Measurements from ENCODE around the gene ADCY9.

ADCY9 gene

DNA sequence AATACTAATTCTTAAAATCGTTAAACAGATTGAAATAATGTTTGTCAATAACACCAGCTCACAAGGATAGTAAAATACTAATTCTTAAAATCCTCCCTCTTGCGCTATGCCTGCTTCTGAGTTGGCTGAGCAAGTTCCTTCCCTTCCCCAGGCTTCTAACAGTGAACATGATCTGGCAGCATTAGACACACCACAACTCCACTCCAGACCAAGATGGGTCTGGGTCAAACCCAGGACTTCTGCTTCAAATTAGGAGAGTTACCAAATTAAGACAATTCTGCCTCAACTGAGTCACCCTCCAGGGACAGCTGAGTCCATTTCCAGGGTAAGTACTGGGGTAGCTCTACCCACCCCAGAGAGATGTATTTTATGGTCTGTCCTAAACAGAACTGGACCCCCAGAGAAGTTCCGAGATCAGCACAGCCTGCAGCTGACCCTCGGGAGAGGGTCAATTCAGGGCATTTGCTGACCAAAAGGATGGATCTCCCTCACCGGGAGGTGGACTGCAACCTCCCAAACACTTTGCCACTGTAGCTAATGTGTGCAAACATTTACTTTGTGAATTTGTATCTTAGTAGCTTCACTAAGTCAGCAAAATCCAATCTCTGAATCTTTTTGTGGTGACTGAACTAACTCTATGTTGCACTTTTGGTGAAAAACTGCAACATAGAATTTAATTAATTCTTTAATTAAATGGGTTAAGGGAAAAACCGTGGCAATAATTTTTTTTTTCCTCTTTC is 48.8 kb downstream of the ADCY9 start:
- Histone ChIP-seq H3K27ac (ENCODE audit: low read depth, low read length) (no peak overlapping the region), H3K36me3 (ENCODE audit: insufficient read depth, low read length) (peaks cover 3% of the 10 kb centered on the region; the same call in 1 of the 2 replicates), H3K27me3 (ENCODE audit: insufficient read depth, low read length) (no peaks in the 10 kb centered on the region), H2AFZ (ENCODE audit: low read length, unreplicated experiment) (peak overlapping the region; percentile 53), H3K79me2 (ENCODE audit: control insufficient read depth, insufficient read depth, low read length, unreplicated experiment) (no peaks in the 10 kb centered on the region), H3K4me1 (ENCODE audit: control insufficient read depth, insufficient read depth, low read length, unreplicated experiment) (peaks cover 11% of the 10 kb centered on the region), H3K4me3 (ENCODE audit: low read depth, low read length) (peak overlapping the region; percentile 41)

DNA sequence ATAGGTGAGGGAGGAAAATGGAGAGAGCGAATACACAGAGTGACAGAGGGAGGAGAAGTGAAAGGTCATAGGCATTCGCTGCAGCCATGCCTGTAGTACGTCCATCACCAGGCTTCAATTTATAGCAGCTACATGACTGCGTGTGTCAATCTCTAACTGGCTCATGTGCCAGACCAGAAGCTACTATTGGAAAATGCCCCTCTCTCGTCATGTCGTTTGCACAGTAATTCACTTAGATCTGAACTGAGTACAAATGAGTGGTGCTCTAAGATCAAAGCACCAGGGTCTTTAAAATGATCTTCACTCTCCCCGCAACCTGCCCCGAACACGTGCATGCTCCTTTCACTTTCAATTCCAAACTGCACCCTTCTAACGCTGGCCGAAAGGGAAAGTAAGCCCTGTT is 51.3 kb downstream of the ADCY9 start:
- H3K27ac ChIP-seq (ENCODE audit: low read depth, low read length) = no peak overlapping the region
- no peaks in the 10 kb centered on the region for H3K27me3 ChIP-seq (ENCODE audit: insufficient read depth, low read length)
- no peaks in the 10 kb centered on the region for H3K79me2 ChIP-seq (ENCODE audit: control insufficient read depth, insufficient read depth, low read length, unreplicated experiment)
- H3K36me3 ChIP-seq (ENCODE audit: insufficient read depth, low read length) = peaks cover 9% of the 10 kb centered on the region; the same call in 1 of the 2 replicates
- peaks cover 11% of the 10 kb centered on the region for H3K4me1 ChIP-seq (ENCODE audit: control insufficient read depth, insufficient read depth, low read length, unreplicated experiment)
- H3K4me3 ChIP-seq (ENCODE audit: low read depth, low read length) = peak overlapping the region; percentile 64
- H2AFZ ChIP-seq (ENCODE audit: low read length, unreplicated experiment) = no peak overlapping the region

DNA sequence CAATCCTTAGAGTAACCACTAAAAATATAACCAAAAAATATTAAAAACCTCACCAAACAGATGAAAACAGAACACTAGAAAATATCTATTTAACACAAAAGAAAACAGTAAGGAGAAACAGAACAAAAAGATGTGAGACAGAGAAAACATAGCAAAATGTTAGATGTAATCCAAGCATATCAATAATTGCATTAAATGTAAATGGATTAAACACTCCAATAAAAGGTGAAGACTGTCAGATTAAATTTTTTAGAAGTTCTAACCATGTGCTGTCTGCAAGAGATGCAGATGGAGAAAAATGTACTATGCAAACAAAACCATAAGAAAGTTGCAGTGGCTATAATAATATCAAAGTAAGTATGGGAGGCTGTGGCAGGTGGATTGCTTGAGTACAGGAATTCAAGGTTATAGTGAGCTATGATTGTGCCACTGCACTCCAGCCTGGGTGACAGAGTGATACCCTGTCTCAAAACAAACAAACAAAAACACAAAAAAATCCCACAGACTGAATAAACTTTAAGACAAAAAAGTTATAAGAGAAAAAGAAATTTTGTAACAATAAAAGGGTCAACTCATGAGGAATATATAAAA is 53.9 kb downstream of the ADCY9 start:
- peaks cover 6% of the 10 kb centered on the region for H3K4me1 ChIP-seq (ENCODE audit: control insufficient read depth, insufficient read depth, low read length, unreplicated experiment)
- H3K27ac ChIP-seq (ENCODE audit: low read depth, low read length) = no peak overlapping the region
- no peaks in the 10 kb centered on the region for H3K27me3 ChIP-seq (ENCODE audit: insufficient read depth, low read length)
- H2AFZ ChIP-seq (ENCODE audit: low read length, unreplicated experiment) = no peak overlapping the region
- no peak overlapping the region for H3K4me3 ChIP-seq (ENCODE audit: low read depth, low read length)
- H3K79me2 ChIP-seq (ENCODE audit: control insufficient read depth, insufficient read depth, low read length, unreplicated experiment) = no peaks in the 10 kb centered on the region
- H3K36me3 ChIP-seq (ENCODE audit: insufficient read depth, low read length) = peaks cover 9% of the 10 kb centered on the region; the same call in 1 of the 2 replicates

DNA sequence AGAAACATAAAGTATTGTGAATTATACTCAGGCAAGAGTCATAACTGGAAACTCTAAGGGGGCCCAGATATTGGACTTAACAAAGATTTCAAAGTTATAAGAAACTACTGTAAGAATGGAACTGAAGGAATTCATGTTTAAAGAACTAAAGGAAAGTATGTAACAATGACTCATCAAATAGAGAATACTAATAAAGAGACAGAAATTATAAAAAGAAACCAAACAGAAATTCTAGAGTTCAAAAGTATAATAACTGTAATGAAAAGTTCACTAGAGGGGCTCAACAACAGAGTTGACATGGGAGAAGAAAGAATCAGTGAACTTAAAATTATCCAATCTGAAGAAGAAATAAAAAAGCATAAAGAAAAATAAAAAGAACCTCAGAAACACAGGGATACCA is 55.4 kb downstream of the ADCY9 start:
- H3K4me1 ChIP-seq (ENCODE audit: control insufficient read depth, insufficient read depth, low read length, unreplicated experiment) = no peaks in the 10 kb centered on the region
- H3K36me3 ChIP-seq (ENCODE audit: insufficient read depth, low read length) = peaks cover 9% of the 10 kb centered on the region; the same call in 1 of the 2 replicates
- H3K27ac ChIP-seq (ENCODE audit: low read depth, low read length) = no peak overlapping the region
- no peaks in the 10 kb centered on the region for H3K27me3 ChIP-seq (ENCODE audit: insufficient read depth, low read length)
- H3K79me2 ChIP-seq (ENCODE audit: control insufficient read depth, insufficient read depth, low read length, unreplicated experiment) = no peaks in the 10 kb centered on the region
- H2AFZ ChIP-seq (ENCODE audit: low read length, unreplicated experiment) = no peak overlapping the region
- no peak overlapping the region for H3K4me3 ChIP-seq (ENCODE audit: low read depth, low read length)

DNA sequence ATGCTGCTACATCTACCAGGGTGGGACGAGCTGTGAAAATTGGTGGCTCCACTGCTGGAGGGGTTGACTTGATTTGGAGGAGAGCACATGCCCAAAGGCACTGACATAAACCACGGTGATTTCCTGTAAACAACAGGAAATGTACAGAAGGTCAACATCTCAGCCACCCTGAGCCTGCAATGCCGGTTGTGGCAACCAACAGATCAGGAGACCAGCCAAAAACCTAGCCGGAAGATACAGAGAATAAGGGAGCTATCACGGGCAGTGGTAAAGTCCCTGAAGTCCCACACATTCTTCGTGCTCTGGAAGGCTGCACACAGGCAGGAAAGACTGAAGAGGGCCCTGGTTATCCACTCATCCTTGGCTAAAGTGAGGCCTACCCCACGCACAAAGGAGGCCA is 56.2 kb downstream of the ADCY9 start:
- Histone ChIP-seq H3K27me3 (ENCODE audit: insufficient read depth, low read length) (no peaks in the 10 kb centered on the region), H3K4me3 (ENCODE audit: low read depth, low read length) (no peak overlapping the region), H2AFZ (ENCODE audit: low read length, unreplicated experiment) (no peak overlapping the region), H3K4me1 (ENCODE audit: control insufficient read depth, insufficient read depth, low read length, unreplicated experiment) (no peaks in the 10 kb centered on the region), H3K79me2 (ENCODE audit: control insufficient read depth, insufficient read depth, low read length, unreplicated experiment) (no peaks in the 10 kb centered on the region), H3K36me3 (ENCODE audit: insufficient read depth, low read length) (peaks cover 9% of the 10 kb centered on the region; the same call in 1 of the 2 replicates), H3K27ac (ENCODE audit: low read depth, low read length) (no peak overlapping the region)

DNA sequence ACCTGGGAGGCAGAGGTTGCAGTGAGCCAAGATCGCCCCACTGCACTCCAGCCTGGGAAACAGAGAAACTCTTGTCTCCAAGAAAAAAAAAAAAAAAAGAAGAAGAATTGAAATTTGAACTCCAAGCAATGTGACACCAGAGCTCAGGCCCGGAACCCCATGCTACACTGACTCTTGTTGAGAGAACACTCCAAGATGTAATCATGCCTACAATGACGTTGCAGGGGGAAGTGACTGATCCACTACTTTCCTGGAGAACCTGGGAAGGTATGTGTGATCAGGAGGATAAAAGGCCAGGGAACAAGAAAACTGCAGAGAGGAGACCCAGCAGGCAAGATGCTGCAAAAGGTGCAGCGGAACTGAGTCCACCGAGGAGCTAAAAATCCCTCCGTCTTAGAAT is 57.9 kb downstream of the ADCY9 start:
- Histone ChIP-seq H2AFZ (ENCODE audit: low read length, unreplicated experiment) (no peak overlapping the region), H3K4me1 (ENCODE audit: control insufficient read depth, insufficient read depth, low read length, unreplicated experiment) (peaks cover 6% of the 10 kb centered on the region), H3K79me2 (ENCODE audit: control insufficient read depth, insufficient read depth, low read length, unreplicated experiment) (no peaks in the 10 kb centered on the region), H3K27me3 (ENCODE audit: insufficient read depth, low read length) (no peaks in the 10 kb centered on the region), H3K27ac (ENCODE audit: low read depth, low read length) (no peak overlapping the region), H3K36me3 (ENCODE audit: insufficient read depth, low read length) (peaks cover 9% of the 10 kb centered on the region; the same call in 1 of the 2 replicates), H3K4me3 (ENCODE audit: low read depth, low read length) (no peak overlapping the region)

DNA sequence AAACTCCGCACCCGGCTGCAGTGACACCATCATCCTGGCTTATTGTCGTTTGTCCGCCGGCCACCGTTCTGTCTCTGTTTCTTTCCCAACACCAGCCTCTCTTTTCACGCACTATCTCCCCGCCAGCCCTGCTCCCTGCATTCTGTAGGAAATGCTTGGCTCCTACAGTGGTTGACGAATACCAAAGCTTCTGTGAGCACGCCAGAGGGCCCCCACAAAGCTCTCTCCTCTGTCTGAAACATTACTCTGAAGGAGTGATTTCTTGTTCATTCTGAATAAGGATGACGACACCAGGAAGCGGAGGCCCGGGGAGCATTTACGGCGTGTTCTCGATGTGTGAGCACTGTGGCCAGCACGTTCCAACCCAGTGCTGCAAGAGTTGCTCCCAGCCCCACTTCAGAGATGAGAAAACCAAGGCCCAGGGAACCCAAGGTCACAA is 58.8 kb downstream of the ADCY9 start:
- Histone ChIP-seq H3K79me2 (ENCODE audit: control insufficient read depth, insufficient read depth, low read length, unreplicated experiment) (no peaks in the 10 kb centered on the region), H3K27me3 (ENCODE audit: insufficient read depth, low read length) (no peaks in the 10 kb centered on the region), H3K4me3 (ENCODE audit: low read depth, low read length) (no peak overlapping the region), H3K27ac (ENCODE audit: low read depth, low read length) (no peak overlapping the region), H2AFZ (ENCODE audit: low read length, unreplicated experiment) (no peak overlapping the region), H3K4me1 (ENCODE audit: control insufficient read depth, insufficient read depth, low read length, unreplicated experiment) (peaks cover 16% of the 10 kb centered on the region), H3K36me3 (ENCODE audit: insufficient read depth, low read length) (peaks cover 5% of the 10 kb centered on the region; the same call in 1 of the 2 replicates)

DNA sequence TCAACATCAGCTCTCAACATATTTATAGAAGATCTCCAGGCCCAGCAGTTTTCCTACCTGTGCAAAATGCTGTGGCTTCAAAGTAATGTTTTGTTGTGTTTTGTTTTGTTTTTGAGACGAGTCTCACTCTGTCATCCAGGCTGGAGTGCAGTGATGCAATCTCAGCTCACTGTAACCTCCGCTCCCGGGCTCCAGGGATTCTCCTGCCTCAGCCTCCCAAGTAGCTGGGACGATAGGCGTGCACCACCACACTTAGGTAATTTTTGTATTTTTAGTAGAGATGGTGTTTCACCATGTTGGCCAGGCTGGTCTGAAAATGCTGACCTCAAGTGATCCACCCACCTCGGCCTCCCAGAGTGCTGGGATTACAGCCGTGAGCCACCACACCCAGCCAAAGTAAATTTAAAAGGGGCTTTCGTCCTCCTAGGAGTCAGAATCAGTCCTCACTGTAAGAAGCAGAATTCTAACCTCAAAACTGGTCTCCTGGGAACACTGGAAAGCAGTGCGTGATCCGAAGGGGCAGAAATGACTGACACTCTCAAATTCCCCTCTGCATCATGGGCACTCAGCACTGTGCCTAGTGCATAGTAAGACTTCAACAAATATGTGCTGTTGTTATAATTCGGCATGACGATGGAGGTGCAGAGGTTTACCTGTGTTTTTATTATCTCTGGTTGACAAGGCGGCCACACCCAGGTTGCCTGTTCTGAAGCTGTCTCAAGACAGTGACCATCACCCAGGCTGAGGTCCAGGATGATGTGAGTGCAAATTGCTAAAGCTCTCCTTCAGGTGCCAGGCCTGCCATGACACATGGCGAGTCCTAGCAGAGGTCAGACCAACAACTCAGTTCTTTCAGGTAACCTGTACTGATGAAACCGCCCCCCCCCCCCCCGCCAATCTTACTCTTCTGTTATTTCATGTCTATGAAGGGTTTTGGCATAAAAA is 59.8 kb downstream of the ADCY9 start:
- Histone ChIP-seq H3K27me3 (ENCODE audit: insufficient read depth, low read length) (no peaks in the 10 kb centered on the region), H3K36me3 (ENCODE audit: insufficient read depth, low read length) (peaks cover 5% of the 10 kb centered on the region; the same call in 1 of the 2 replicates), H2AFZ (ENCODE audit: low read length, unreplicated experiment) (no peak overlapping the region), H3K27ac (ENCODE audit: low read depth, low read length) (no peak overlapping the region), H3K4me3 (ENCODE audit: low read depth, low read length) (no peak overlapping the region), H3K4me1 (ENCODE audit: control insufficient read depth, insufficient read depth, low read length, unreplicated experiment) (peaks cover 17% of the 10 kb centered on the region), H3K79me2 (ENCODE audit: control insufficient read depth, insufficient read depth, low read length, unreplicated experiment) (no peaks in the 10 kb centered on the region)

DNA sequence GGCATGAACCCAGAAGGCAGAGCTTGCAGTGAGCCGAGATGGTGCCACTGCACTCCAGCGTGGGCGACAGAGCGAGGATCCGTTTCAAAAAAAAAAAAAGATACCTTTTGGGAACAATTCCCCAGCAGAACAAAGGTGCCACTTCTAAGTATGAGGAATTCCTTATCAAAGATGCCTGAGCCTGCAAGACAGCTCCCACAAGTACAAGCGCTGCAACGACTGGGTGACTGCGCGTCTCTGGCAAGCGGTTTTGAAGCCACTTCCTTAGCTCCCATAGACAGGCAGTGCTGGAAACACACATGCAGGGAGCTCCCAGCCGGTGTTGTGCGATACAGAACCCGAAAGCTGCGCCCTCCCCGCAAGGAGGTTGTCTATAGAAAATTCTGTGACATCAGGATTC is 60.5 kb downstream of the ADCY9 start:
- H3K36me3 ChIP-seq (ENCODE audit: insufficient read depth, low read length) = no peaks in the 10 kb centered on the region
- no peaks in the 10 kb centered on the region for H3K79me2 ChIP-seq (ENCODE audit: control insufficient read depth, insufficient read depth, low read length, unreplicated experiment)
- peaks cover 17% of the 10 kb centered on the region for H3K4me1 ChIP-seq (ENCODE audit: control insufficient read depth, insufficient read depth, low read length, unreplicated experiment)
- H3K27me3 ChIP-seq (ENCODE audit: insufficient read depth, low read length) = no peaks in the 10 kb centered on the region
- no peak overlapping the region for H2AFZ ChIP-seq (ENCODE audit: low read length, unreplicated experiment)
- H3K27ac ChIP-seq (ENCODE audit: low read depth, low read length) = no peak overlapping the region
- H3K4me3 ChIP-seq (ENCODE audit: low read depth, low read length) = no peak overlapping the region

DNA sequence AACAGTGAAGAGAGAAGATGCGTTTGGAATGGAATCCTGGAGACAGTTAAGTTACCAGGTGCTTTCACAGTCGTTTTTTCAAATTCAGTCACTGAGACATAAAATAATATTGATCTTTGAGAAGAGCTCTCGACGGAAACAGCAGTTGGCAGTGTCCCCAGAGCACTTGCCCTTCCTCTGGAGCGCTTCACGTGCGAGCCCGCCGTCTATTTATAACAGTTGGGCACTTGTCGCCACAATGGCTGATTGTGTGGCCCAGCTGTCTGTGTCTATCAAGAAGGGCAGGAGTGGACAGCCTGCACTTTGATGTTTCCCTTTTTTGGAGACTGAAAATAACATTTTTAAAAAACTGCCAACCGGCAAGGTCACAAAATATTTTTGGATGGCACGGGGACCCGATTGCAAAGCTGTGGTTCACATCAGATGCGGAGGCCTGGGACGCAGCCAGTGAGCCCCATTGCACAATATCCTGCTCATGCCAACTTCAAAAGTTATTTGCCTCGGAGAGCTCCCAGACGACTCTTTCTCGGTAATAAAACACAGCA is 62.9 kb downstream of the ADCY9 start:
- H3K4me1 ChIP-seq (ENCODE audit: control insufficient read depth, insufficient read depth, low read length, unreplicated experiment) = peaks cover 17% of the 10 kb centered on the region
- no peaks in the 10 kb centered on the region for H3K27me3 ChIP-seq (ENCODE audit: insufficient read depth, low read length)
- peak overlapping the region; percentile 64 for H2AFZ ChIP-seq (ENCODE audit: low read length, unreplicated experiment)
- H3K79me2 ChIP-seq (ENCODE audit: control insufficient read depth, insufficient read depth, low read length, unreplicated experiment) = no peaks in the 10 kb centered on the region
- H3K36me3 ChIP-seq (ENCODE audit: insufficient read depth, low read length) = no peaks in the 10 kb centered on the region
- peak overlapping the region; percentile 67 for H3K4me3 ChIP-seq (ENCODE audit: low read depth, low read length)
- peak overlapping the region; percentile 55 for H3K27ac ChIP-seq (ENCODE audit: low read depth, low read length)
